Measurements from ENCODE around the gene RAB7B. TPM values are rescaled to one million over a fixed set of nuclear protein-coding genes. Genes with fewer than 3 reads are reported as not detected.

RAB7B gene
- total RNA-seq, 2 donors from 2014 or later = 0.34 to 2.3 TPM

DNA sequence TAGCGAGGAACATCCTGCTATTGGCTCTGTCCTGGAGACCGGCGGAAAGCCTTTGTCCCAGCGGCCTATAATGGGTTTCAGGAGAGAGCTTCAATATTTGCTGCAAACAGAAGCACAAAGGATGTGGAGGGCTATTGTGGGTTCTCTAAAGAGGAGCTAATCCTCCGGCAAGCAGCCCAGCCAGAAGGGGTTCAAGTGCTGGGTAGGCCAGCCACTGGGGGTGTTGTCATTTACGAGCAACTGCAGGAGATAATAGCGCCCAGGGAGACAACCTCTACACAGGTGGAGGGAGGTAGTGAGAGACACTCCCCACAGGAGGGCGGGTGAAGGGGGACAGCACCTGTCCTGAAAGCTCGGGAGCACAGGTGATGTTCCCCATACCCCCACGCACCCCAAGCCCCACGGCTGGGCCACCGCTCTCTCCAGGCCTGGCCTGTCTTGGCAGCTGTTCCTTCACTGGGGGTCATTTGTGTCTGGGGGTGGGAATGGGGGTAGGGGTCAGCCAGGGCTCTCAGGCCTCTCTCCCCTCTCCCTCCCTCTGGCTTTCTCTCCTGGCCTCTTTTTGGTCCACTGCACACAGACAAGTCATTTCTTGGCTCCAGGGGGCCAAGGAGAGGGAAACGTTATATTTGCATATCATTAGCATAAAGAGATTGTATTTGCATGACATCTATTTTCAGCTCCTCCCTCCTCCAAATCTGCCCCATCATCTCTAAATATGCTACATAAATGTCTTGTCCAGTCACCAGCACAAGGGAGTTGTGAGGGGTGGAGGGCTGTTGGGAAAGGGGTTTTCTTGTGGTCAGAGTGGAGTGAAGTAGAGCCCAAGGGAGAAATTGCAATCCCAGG, 37.9 kb downstream of the RAB7B start:
- ATAC-seq (no peak), DNase-seq (no peak)
- intact Hi-C loops (cut with DNase I, micrococcal nuclease) = no loop called here

DNA sequence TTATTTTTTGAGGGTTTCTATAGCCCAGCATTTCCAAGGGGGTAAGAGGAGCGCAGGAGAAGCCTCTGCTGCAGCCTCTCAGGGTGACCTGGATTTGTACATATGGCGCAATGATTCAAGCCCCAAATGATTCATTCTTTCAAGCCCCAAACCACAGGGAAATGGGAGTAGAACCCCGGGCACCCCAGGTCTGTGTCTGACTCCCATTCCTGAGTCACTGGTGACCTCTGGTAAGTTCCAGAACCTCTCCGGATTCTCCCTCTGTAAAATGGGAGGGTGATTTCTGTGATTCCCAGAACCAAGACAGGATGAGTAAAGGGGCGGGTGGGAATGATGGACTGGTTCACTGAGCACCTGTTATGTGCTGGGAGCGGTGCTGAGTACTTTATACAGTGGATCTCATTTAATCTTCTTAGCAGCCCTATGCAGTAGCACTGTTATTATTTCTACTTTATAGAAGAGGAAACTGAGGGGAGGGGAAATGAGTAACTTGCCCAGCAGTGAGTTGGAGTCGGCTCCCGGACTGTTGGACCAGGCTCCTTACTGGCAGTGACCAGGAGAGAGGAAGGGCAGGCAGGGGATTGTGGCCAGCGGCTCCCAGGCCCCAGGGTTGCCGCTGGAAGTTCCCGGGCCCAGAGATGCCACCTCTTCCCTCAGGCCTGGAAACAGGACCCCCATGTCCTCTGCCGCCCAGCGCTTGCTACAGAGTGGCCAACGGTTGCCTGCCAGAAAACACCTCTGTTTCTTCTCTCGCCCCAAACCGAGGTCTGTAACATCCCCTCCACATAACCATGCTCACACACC, 39.6 kb downstream of the RAB7B start:
- intact Hi-C loops (cut with DNase I, micrococcal nuclease) = no loop called here
- no peak for DNase-seq
- no peak for ATAC-seq

DNA sequence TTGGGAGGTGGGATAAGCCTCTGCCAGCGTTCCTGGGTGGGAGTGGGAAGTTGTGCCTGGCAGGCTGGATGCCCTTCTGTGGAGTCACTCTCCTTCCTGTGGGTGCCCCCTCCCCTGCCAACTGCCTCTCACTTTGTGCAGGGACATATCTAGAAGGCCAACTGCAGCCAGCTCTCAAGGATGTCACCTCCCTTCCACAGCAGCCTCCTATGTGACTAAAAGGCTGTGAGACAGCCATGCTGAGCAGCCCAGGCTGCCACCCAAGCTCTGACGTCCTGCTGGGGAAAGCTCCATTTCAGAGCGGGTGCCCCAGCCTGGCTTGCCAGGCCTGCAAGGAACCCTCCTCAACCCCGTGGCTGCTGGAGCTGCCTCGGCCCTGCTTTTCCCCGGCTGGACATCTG, 40.4 kb downstream of the RAB7B start:
- no peak for ATAC-seq
- intact Hi-C loops (cut with DNase I, micrococcal nuclease) = no loop called here
- DNase-seq = no peak

DNA sequence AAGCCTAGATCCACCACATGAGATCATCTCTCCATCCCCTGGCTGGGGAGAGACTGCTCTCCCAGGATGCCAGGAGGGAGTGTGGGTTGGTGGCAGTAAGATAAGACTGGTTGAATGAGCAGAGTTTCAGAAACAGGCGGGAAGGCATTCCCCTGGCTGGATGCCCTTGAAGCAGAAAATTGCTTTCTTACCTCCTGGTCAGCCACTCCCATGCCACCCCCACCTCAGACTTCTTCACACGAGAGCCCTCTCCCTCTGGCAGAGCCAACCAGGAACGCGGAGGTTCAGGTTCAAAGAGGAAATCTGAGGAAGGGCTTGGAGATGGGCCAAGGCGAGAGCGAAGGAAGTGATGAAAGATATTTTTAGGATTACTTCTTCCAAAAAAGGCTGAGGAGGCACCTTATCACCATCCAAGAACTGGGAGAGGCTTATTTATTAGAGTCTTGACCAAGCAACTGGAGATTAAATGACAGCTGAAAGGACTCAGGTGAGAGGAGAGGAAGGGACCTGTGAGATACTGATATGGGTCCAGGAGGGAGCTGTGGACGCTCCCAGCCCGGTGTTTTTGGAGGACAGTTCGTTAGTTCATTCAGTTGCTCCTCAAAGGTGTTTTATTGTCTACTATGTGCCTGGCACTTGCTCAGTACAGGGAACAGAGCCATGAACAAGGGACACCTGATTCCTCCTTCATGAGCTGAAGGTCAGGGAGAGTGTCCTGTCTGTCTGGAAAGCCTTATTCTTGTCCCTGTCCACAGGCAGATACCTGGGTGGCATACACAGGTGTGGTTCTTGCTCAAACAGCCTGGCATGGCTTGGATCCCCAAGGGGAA, 41.0 kb downstream of the RAB7B start:
- ATAC-seq (no peak), DNase-seq (no peak)
- intact Hi-C loops (cut with DNase I, micrococcal nuclease) = no loop called here

DNA sequence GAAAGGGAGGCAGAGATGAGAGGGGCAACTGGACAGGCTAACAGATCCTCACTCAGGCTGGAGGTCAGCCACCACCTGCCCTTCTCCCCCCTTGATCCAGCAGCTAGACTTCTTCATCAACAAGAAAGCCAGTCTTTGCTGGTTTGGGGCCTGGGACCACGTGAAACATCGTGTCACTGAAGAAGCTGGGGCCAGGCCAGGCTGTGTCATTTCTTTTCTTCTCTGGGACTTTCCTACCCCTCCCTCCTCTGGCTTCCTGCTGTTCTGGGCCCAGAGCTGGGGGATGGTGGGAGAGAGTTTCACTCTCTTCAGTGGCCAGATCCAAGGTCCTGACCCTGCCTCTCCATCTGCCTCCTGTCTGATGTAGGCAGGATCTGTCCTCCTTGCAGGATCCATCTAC, 41.8 kb downstream of the RAB7B start:
- DNase-seq (no peak), ATAC-seq (no peak)
- intact Hi-C loops (cut with DNase I, micrococcal nuclease) = no loop called here

DNA sequence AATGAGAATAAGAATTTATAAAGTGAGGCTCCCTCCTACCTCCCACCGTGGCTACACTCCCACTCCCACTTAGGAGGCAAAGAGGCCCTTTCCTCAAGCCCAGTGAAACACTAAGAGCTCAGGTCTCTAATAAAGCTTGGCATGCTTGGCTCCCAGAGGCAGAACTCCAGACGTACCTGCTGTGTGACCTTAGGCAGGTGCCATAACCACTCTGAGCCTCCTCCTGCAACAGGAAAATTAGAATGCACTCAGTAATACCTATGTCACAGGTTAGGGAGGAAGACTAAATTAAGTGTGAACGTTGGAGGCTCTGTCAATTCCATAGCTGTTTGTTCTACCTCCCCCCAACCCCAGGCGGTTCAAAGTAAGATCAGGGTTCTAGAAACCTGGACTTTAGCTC, 43.4 kb downstream of the RAB7B start:
- no peak for ATAC-seq
- DNase-seq = no peak
- intact Hi-C loops (cut with DNase I, micrococcal nuclease) = no loop called here

DNA sequence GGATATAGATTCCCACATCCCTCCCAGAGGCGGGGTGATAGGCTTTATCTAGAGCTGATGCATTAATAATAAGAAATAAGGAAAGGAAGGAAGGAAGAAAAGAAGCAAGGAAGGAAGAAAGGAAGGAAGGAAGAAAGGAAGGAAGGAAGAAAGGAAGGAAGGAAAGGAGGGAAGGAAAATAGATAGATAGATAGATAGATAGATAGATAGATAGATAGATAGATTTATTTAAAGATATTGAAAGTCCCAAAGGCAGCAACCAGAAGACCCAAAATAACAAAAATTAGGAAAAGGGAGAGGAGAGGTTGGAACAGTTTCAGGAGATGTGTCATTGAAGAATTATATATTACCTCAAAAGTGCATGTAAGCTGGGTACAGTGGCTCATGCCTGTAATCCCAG, 47.7 kb downstream of the RAB7B start:
- DNase-seq (no peak), ATAC-seq (no peak)
- intact Hi-C loops (cut with DNase I, micrococcal nuclease) = no loop called here

DNA sequence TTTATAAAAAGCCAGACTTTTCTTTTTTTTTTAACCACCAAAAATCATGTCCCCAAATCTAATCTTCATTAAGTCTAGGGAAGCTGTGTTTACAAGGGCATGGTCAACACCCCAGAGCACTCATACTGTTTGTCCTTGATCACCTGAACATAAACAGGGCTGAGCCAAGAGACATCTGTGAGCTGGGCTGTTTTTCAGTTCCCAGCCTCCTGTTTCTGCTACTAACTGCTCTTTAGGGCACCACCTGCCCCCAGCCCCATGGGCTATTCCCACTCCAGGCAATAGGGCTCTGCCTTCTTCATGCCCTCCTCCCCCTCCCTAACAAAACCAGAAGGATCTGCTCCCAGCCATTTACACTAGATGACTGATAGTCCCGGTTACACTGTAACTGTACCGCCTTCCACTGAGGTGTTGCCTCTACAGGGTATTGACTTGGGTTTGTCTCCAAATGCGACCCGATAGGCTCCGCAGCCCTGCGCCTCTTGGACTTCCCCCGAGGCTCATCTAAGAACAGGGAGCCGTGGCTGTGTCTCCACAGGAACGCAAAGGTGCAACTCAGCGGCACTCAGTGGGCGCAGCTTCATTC, 48.3 kb downstream of the RAB7B start:
- DNase-seq = no peak
- ATAC-seq = no peak
- intact Hi-C loops (cut with DNase I, micrococcal nuclease) = no loop called here

DNA sequence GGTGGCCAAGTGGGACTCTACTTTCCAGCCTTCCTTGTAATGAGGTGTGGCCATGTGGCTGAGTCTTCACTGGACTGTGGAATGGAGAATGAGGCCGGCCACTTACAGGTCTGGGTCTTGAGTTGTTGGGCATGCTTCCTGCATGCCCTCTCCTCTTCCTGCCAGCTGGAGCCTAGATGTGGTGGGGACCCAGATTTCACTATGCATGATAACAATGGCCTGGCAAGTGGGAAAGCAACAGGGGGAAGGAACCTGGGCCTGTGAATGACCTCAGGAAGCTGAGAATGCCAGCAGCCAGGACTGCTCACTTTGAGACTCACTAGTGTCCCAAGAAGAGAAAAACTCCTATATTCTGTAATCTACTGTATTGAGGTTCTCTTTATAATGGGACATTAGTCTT, 51.4 kb downstream of the RAB7B start:
- DNase-seq (no peak), ATAC-seq (no peak)
- intact Hi-C loops (cut with DNase I, micrococcal nuclease) = no loop called here

DNA sequence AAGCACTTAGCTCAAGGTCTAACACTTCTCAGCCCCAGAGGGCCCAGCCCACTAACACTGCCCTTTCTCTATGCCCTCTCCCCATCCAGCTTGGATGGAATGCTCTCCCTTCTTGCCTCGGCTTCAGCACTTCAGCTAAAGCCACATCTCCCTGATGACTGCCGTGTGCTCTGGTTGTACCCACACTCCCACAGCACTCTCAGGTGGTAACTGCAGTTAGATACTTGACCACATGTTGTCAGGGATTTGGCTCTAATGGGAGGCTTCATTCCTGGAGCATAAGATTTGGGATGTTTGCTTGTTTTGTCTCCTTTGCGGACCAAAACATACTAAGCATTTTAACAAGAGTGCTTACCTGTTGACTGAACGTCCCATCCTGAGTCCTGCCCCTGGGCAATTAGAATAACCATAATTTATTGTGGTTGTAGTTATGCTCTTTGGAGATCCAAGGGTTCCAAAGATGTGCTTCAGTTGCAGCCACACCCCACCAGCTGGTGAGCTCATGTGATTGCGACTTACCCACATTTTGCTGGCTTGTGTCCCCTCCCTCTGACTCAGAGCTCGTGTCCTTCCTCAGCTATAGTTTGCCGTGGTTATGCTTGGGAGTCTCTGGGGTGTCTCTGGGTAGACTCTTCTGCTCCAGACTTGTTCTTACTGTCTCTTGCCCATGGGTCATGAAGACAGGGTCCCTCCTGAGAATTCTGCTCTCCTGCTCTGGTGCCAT, 52.2 kb downstream of the RAB7B start:
- intact Hi-C loops (cut with DNase I, micrococcal nuclease) = no loop called here
- ATAC-seq (no peak), DNase-seq (no peak)

DNA sequence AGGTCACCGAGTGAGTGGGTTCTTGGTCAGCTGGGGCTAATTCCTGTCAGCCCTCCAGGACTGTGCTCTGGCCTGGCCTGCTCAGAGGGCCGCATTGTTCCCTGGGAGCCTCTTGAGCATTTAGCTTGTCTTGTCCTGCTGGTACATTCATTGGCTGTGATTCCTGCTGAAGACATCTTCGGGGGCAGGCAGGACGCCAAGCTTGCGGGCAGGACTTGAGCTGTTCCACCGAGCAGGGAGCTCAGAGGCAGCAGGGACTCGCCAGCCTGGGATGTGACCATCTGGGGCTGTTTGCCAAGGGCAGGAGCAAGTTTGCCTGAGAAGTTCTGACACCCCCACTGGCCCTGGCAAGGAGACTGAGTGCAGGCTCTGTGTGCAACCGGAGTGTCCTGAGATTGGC, 52.9 kb downstream of the RAB7B start:
- intact Hi-C loops (cut with DNase I, micrococcal nuclease) = no loop called here
- DNase-seq (peak in 1 of 2 donors; percentile 26), ATAC-seq (no peak)

DNA sequence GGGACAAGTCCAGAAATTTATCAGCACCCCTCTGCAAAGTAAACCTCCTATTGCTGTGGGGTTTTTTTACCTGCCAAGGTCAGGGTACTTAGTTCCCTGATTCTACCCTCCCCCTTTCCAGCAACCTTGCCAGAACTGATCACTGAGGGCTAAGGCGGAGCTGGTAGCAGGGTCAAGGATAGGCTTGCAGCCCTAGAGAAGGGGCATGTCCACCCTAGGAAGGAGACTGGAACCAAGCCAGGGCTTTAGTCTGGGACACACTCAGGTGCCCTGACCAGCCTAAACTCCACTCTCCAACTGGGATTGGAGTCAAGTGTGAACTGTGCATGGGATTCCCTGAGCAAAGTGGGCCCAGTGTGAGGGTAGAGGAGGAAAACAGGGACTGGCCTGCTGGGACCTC, 53.4 kb downstream of the RAB7B start:
- intact Hi-C loops (cut with DNase I, micrococcal nuclease) = no loop called here
- ATAC-seq (no peak), DNase-seq (no peak)

DNA sequence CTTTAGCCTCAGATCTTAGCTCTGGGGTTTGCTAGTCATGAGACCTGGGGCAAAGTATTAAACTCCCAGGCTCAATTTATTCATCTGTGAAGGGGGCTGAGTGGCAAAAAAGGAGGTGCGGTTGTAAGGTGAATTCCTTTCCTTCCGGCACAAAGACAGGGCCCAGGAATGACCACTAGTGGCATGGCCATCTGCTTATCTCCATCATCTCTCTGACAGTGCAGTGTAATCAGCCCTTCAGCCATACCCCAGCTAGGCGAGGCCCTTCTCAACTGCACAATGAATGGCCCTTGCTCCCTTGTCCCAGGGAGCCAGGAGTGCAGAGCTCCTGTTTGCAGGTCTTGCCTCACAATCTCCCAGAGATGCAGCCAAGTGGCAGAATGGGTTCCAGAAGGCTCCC, 54.3 kb downstream of the RAB7B start:
- no peak for DNase-seq
- intact Hi-C loops (cut with DNase I, micrococcal nuclease) = no loop called here
- no peak for ATAC-seq

DNA sequence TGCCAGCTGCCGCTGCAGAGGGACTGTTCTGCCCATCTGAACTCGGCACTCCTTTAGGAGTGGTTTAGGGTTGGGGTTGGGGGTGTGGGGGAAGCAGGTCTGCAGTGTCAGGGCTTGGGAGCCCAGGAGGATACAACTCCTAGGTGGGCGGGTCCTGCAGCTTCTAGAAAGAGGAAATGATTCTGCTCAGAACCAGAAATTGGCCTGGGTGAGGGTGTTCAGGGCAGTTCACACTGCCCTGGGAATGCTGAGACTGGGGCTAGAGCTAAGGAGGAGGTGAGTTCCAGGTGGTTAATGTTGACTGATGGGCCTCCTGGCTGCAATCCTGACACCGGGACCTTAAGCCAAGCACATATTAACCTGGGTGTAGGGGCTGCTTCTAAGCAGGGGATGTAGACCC, 55.2 kb downstream of the RAB7B start:
- no peak for DNase-seq
- ATAC-seq = no peak
- intact Hi-C loops (cut with DNase I, micrococcal nuclease) = no loop called here

DNA sequence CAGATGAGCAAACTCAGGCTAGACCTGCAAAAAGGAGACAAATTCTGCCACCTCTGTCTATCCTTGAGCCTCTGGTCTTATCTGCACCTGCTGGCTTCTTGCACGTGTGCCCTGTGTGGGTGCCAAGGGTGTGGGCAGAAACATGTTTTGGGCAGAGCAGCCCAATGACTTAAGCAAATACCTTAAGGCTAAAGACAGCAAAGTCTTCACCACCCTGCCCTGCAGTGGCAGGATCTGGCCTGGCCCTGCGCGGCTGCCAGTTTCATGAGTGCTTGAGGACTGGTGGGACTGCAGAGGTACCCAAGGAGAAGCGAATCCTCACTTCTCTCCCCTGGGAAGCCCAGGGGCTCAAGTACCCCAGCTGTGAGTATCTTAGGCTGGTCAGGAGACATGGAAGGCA, 56.2 kb downstream of the RAB7B start:
- intact Hi-C loops (cut with DNase I, micrococcal nuclease) = no loop called here
- DNase-seq (no peak), ATAC-seq (no peak)

DNA sequence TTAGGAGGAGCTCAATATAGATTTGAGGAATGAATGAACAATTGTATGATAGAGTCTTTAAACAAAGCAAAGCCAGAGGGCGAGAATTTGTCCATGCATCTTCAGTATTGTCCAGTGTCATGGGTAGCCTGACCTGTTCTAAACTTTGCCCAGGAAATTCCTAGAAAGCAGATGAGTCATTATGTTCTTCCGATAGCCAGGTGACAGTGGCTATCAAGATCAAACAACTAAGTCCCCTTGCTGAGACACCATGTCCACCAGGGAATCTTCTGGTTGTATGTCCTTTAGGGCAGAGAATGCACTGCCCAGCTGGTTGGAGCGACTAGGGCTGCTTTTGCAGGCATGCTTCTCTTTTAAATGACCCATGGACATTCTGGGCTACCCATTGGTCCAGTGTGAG, 58.1 kb downstream of the RAB7B start:
- intact Hi-C loops (cut with DNase I, micrococcal nuclease) = no loop called here
- DNase-seq (no peak), ATAC-seq (no peak)

DNA sequence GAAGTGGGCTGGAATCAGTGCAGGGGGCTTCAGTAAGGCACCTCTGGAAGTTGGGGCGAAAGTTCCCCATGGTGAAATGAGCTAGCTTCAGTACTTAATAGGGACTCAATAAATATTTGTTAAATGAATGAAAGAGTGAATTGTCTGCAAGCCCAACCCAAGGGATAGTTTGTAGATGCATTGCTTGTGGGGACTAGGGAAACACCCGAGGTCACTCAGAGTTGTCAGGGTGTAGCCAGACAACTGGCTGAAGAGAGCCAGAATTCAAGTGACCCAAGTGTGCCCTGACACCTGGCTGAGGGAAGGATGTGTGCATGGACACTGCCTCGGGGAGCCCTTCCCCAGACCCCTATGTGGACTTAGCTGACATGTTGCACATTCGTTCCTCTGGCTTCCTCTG, 58.7 kb downstream of the RAB7B start:
- intact Hi-C loops (cut with DNase I, micrococcal nuclease) = no loop called here
- ATAC-seq = no peak
- DNase-seq = no peak

DNA sequence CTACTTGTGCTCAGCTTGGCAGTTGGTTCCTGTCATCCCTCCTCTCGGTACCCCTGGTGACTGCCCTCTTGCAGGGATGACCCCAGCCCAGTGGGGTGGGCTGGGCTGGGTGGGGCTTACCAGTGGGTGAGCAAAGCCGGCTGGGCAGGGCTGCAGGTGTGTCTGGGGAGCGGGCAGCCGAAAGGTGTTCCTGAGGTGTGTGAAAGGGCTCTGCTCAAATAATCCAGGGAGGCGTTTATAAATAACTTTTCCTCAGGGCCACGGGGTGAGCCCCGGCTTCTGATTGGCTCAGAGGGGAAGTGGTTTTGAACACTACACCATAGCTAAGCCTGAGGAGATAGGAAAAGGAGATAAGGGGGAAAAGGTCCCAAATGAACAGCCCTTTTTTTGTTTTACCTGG, 60.0 kb downstream of the RAB7B start, which contains the start of gene SLC26A9:
SLC26A9 (minus strand) TSS at position 212 of the 400 bp plus-strand sequence. CDS start 7,636 bp downstream, outside the sequence.
- ATAC-seq (no peak), DNase-seq (no peak)
- intact Hi-C loops (cut with DNase I, micrococcal nuclease) = no loop called here

Data from left colon (tissue), 2 donors.